HepG2 (cell line): ENCODE data around the gene NEURL2. TPM values are rescaled to one million over a fixed set of nuclear protein-coding genes. Genes with fewer than 3 reads are reported as not detected.

Experiments used
- CREBL2 ChIP-seq: sonication (generic); formaldehyde crosslinking; IDR thresholded peaks from 2 replicates; pipeline ENCODE4 v1.8.1; 2023; ENCODE audit warnings: missing genetic modification reagents, mild to moderate bottlenecking, borderline replicate concordance
- FOXK1 ChIP-seq: sonication (generic); formaldehyde crosslinking; IDR thresholded peaks from 2 replicates; pipeline ENCODE4 v1.4.0; 2020; ENCODE audit warnings: low read depth, missing genetic modification reagents, borderline replicate concordance
- KAT8 ChIP-seq: IDR thresholded peaks from 2 replicates; pipeline ENCODE4 v1.6.1; 2016; ENCODE audit warnings: missing genetic modification reagents, missing compliant biosample characterization
- KLF6 ChIP-seq: IDR thresholded peaks from 2 replicates; pipeline ENCODE4 v1.8.0; 2016; ENCODE audit warnings: missing biosample characterization, missing genetic modification reagents
- PHF21A ChIP-seq: sonication (generic); formaldehyde crosslinking; IDR thresholded peaks from 2 replicates; pipeline ENCODE4 v1.5.0; 2020; ENCODE audit warnings: mild to moderate bottlenecking, missing genetic modification reagents
- RBFOX2 ChIP-seq: fragments of 200-400 bp; formaldehyde crosslinking; IDR thresholded peaks from 2 replicates; pipeline ENCODE4 v1.6.1; 2017; ENCODE audit warnings: low read depth, mild to moderate bottlenecking, low read length
- SPEN ChIP-seq: sonication (generic); formaldehyde crosslinking; IDR thresholded peaks from 2 replicates; pipeline ENCODE4 v1.5.1; 2020; ENCODE audit warnings: low read depth, mild to moderate bottlenecking, missing genetic modification reagents
- TARDBP ChIP-seq: sonication (generic); formaldehyde crosslinking; IDR thresholded peaks from 2 replicates; pipeline ENCODE4 v1.8.0; 2022; ENCODE audit warnings: mild to moderate bottlenecking, missing genetic modification reagents
- TFDP1 ChIP-seq: IDR thresholded peaks from 2 replicates; pipeline ENCODE4 v1.6.1; 2016; ENCODE audit warnings: missing compliant biosample characterization, missing genetic modification reagents, borderline replicate concordance
- ZHX2 ChIP-seq, 2 experiments: sonication (generic) in 1 of 2; formaldehyde crosslinking in 1 of 2; IDR thresholded peaks; 2 replicates each; pipeline versions ENCODE4 v1.6.1 to v1.9.0; 2014 to 2022; ENCODE audit warnings: antibody characterized with exemption in 1 of 2, borderline replicate concordance in 1 of 2, inconsistent platforms in 1 of 2, low read depth in 1 of 2, missing genetic modification reagents in 1 of 2
- ZNF20 ChIP-seq: sonication (generic); formaldehyde crosslinking; IDR thresholded peaks from 2 replicates; pipeline ENCODE4 v1.4.0; 2020; ENCODE audit warnings: mild to moderate bottlenecking, moderate library complexity, missing genetic modification reagents
- ZNF512B ChIP-seq: sonication (generic); formaldehyde crosslinking; IDR thresholded peaks from 2 replicates; pipeline ENCODE4 v1.5.1; 2020; ENCODE audit warnings: missing genetic modification reagents, mild to moderate bottlenecking, borderline replicate concordance
- ZNF678 ChIP-seq: sonication (generic); formaldehyde crosslinking; IDR thresholded peaks from 2 replicates; pipeline ENCODE4 v1.4.0; 2020; ENCODE audit warnings: mild to moderate bottlenecking, missing genetic modification reagents
- ZNF773 ChIP-seq: sonication (generic); formaldehyde crosslinking; IDR thresholded peaks from 2 replicates; pipeline ENCODE4 v1.4.0; 2020; ENCODE audit warnings: missing genetic modification reagents, borderline replicate concordance
- polyA plus RNA-seq, 8 experiments: library from polyadenylated mRNA; depleted of rRNA in 3 of 8; stranded (reverse) in 7 of 8; unstranded in 1 of 8; fragments of >200 nt; fragmentation: Illumina TruSeq in 4 of 8; extraction: Trizol in 4 of 8; gene quantifications; 2 replicates each; pipeline versions ENCODE4 v1.2.1 to v1.2.3, GENCODE V29; 2011 to 2016; ENCODE audit warnings: low read depth in 4 of 8, missing spikeins in 1 of 8, mixed read lengths in 1 of 8; ENCODE audit not compliant: insufficient read depth in 1 of 8
- total RNA-seq, 5 experiments: library from RNA; depleted of rRNA; stranded (reverse); fragments of >200 nt; fragmentation: Illumina TruSeq; extraction: Trizol; gene quantifications; 2 replicates each; pipeline ENCODE4 v1.2.3, GENCODE V29; 2016; ENCODE audit warnings: low read depth in 1 of 5

The NEURL2 gene
- total and polyA plus RNA-seq, 2 of the 13 experiments (the other 11 are each of a cell fraction or from before 2014, with no cell fraction given): 7.2 to 9.7 TPM

GRCh38 chr20:45934586-45935415, 43.8 kb upstream of the NEURL2 start, which contains the start of gene PCIF1 (continued):
- peak; percentile 34; the same call in 1 of the 2 replicates for TF ChIP-seq TFDP1 (CRISPR knock-in tag)
- TF ChIP-seq KAT8 (CRISPR knock-in tag): peak; percentile 92
- peak; percentile 93 for TF ChIP-seq ZNF678 (CRISPR knock-in tag)
- TF ChIP-seq FOXK1 (CRISPR knock-in tag): peak; percentile 91; the same call in 1 of the 2 replicates
- TF ChIP-seq ZNF512B: no peak
- peak; percentile 75 for TF ChIP-seq ZNF773 (CRISPR knock-in tag)
- peak; percentile 91 for TF ChIP-seq KLF6 (CRISPR knock-in tag)
- TF ChIP-seq ZHX2 (IDR thresholded peaks at IDR 0.05; ENCODE audit: low read depth): peak; percentile 98
- peak; percentile 87; the same call in 1 of the 2 replicates for TF ChIP-seq ZHX2 (CRISPR knock-in tag; IDR thresholded peaks at IDR 0.05; ENCODE audit: borderline replicate concordance)
- TF ChIP-seq PHF21A (CRISPR knock-in tag): peak; percentile 84
- TF ChIP-seq SPEN (CRISPR knock-in tag): peak; percentile 78
- TF ChIP-seq ZNF20 (CRISPR knock-in tag): no peak
- TF ChIP-seq CREBL2 (CRISPR knock-in tag): peak; percentile 68; the same call in 1 of the 2 replicates
- peak; percentile 100 for TF ChIP-seq RBFOX2
- peak; percentile 64; the same call in 1 of the 2 replicates for TF ChIP-seq TARDBP (CRISPR knock-in tag)
